Calu3 (cell line): ENCODE results near the gene PRKAA2. TPM values are rescaled to one million over a fixed set of nuclear protein-coding genes. Genes with fewer than 3 reads are reported as not detected.
A peak's percentile ranks its signal among the peaks of the same experiment; 100 is the strongest.

ENCODE experiments used
- BruUV-seq: library from RNA; stranded (reverse); fragments of 400-500 nt; replicated peaks from 2 replicates; lab custom pipeline; 2021; lab: Mats Ljungman, UMichigan
- CTCF ChIA-PET: fragments of 300-600 bp; sonication (Branson Sonifier 250); formaldehyde crosslinking; loops from one replicate; lab custom pipeline; 2022; ENCODE audit warnings: antibody characterized with exemption; lab: Charles Lee
- DNase-seq: peaks from one replicate; pipeline ENCODE4 v3.0.0; 2022
- H3K27ac Mint-ChIP-seq: one replicate; pipeline ENCODE4 v1.8.0; 2022; ENCODE audit warnings: mixed read lengths; ENCODE audit not compliant: unreplicated experiment
- H3K27me3 Mint-ChIP-seq: one replicate; pipeline ENCODE4 v1.8.0; 2022; ENCODE audit warnings: mixed read lengths; ENCODE audit not compliant: unreplicated experiment
- H3K36me3 Mint-ChIP-seq: one replicate; pipeline ENCODE4 v1.8.0; 2022; ENCODE audit warnings: mild to moderate bottlenecking, moderate library complexity, mixed read lengths; ENCODE audit not compliant: insufficient read depth, unreplicated experiment
- H3K4me1 Mint-ChIP-seq: one replicate; pipeline ENCODE4 v1.8.0; 2022; ENCODE audit warnings: mild to moderate bottlenecking, low read depth, mixed read lengths; ENCODE audit not compliant: unreplicated experiment
- H3K4me3 Mint-ChIP-seq: one replicate; pipeline ENCODE4 v1.8.0; 2022; ENCODE audit warnings: mild to moderate bottlenecking, low read depth, moderate library complexity, mixed read lengths; ENCODE audit not compliant: unreplicated experiment
- H3K9me3 Mint-ChIP-seq: one replicate; pipeline ENCODE4 v1.8.0; 2022; ENCODE audit warnings: low read depth, mixed read lengths; ENCODE audit not compliant: unreplicated experiment
- intact Hi-C: fragments of 100-400 bp; cut with micrococcal nuclease; formaldehyde crosslinking; loops from one replicate; pipeline ENCODE4 v1.10.0; 2022; ENCODE audit not compliant: unreplicated experiment
- total RNA-seq: library from RNA; stranded (reverse); gene quantifications from 2 replicates; pipeline ENCODE4 v1.2.3, GENCODE V29; 2022
- TF ChIP-seq, protein P1 (sequence below): fragments of 200-600 bp; IDR thresholded peaks from one replicate; pipeline ENCODE4 v1.8.0; 2022; ENCODE audit warnings: antibody characterized with exemption; ENCODE audit not compliant: unreplicated experiment

The PRKAA2 gene
- total RNA-seq, 1 experiment from 2014 or later = 9.7 TPM

DNA sequence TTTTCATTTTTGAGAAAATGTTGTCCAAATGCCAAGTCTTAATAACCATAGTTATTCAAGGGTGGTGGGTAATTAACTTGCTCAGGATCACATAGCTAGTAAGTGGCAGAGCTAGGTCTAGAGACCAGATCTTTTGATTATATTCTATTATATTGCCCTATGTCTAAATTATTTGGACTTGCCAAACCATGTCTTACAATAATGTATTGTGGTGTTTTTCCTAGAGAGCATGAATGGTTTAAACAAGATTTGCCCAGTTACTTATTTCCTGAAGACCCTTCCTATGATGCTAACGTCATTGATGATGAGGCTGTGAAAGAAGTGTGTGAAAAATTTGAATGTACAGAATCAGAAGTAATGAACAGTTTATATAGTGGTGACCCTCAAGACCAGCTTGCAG lies 58.6 kb downstream of the PRKAA2 start:
- H3K36me3 Mint-ChIP-seq = no peaks in the 10 kb centered on the region
- H3K27ac Mint-ChIP-seq = no peak overlapping the region
- CTCF ChIA-PET = no interaction called here
- TF ChIP-seq, protein P1, sequence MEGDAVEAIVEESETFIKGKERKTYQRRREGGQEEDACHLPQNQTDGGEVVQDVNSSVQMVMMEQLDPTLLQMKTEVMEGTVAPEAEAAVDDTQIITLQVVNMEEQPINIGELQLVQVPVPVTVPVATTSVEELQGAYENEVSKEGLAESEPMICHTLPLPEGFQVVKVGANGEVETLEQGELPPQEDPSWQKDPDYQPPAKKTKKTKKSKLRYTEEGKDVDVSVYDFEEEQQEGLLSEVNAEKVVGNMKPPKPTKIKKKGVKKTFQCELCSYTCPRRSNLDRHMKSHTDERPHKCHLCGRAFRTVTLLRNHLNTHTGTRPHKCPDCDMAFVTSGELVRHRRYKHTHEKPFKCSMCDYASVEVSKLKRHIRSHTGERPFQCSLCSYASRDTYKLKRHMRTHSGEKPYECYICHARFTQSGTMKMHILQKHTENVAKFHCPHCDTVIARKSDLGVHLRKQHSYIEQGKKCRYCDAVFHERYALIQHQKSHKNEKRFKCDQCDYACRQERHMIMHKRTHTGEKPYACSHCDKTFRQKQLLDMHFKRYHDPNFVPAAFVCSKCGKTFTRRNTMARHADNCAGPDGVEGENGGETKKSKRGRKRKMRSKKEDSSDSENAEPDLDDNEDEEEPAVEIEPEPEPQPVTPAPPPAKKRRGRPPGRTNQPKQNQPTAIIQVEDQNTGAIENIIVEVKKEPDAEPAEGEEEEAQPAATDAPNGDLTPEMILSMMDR = no peak
- no peak for DNase-seq
- H3K4me3 Mint-ChIP-seq = no peak overlapping the region
- BruUV-seq = no TSS peak
- H3K9me3 Mint-ChIP-seq = peaks cover 3% of the 10 kb centered on the region
- no peaks in the 10 kb centered on the region for H3K27me3 Mint-ChIP-seq
- no peaks in the 10 kb centered on the region for H3K4me1 Mint-ChIP-seq
- intact Hi-C loops = loop anchor here (10.0 kb wide), 2 partner anchors 289 to 839 kb away; no protein-coding TSS in a partner anchor

GRCh38 chr1:56707379-56707778 lies 62.3 kb downstream of the PRKAA2 start:
- intact Hi-C loops = loop anchor here (5.0 to 10.0 kb wide), 3 partner anchors 120 to 843 kb away; no protein-coding TSS in a partner anchor
- no peaks in the 10 kb centered on the region for H3K27me3 Mint-ChIP-seq
- DNase-seq = no peak
- H3K9me3 Mint-ChIP-seq = no peaks in the 10 kb centered on the region
- TF ChIP-seq, protein P1 = no peak
- CTCF ChIA-PET = no interaction called here
- H3K4me3 Mint-ChIP-seq = no peak overlapping the region
- no peaks in the 10 kb centered on the region for H3K36me3 Mint-ChIP-seq
- no peaks in the 10 kb centered on the region for H3K4me1 Mint-ChIP-seq
- H3K27ac Mint-ChIP-seq = no peak overlapping the region
- BruUV-seq = no TSS peak

DNA sequence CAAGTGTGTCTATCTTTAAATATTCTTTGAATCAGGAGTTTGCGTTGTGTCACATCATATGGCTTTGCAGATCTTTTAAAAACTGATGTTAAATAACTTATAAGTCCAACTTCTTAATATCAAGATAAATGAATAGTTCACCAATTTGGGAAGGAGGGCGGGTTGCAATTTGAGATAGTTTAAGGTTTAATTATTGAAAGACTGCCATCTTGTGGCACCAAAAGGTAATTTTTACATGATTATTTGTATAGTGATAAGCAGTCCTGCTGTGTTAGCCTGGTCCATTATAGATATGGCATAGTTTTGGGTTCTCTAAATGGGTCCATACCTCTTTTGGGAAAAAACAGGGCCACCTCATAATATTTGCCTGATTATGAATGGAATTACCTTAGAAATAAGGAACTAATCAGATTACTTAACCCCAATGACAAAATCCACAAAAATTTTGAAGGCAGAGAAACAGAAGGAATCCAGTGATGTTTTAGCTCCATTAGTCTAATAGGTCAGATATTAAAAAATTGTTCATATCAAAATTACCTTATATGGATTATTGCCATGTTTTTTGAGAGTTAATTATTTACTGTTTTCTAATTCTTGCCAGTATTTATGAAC lies 64.3 kb downstream of the PRKAA2 start:
- Mint-ChIP-seq H3K4me3 (no peak overlapping the region), H3K36me3 (no peaks in the 10 kb centered on the region), H3K27me3 (no peaks in the 10 kb centered on the region), H3K27ac (no peak overlapping the region), H3K4me1 (no peaks in the 10 kb centered on the region), H3K9me3 (no peaks in the 10 kb centered on the region)
- no TSS peak for BruUV-seq
- CTCF ChIA-PET = interaction anchor here (1.0 kb wide), 1 partner anchor 94 kb away, joined by 3 read pairs; no protein-coding TSS in a partner anchor
- DNase-seq = peak; percentile 22
- intact Hi-C loops = loop anchor here (1.0 to 10.0 kb wide), 5 partner anchors 63 to 1231 kb away; no protein-coding TSS in a partner anchor
- TF ChIP-seq, protein P1 = peak; percentile 47

GRCh38 chr1:56709995-56710394 lies 64.9 kb downstream of the PRKAA2 start:
- intact Hi-C loops = loop anchor here (1.0 to 10.0 kb wide), 7 partner anchors 63 to 1423 kb away; no protein-coding TSS in a partner anchor
- no peaks in the 10 kb centered on the region for H3K27me3 Mint-ChIP-seq
- DNase-seq = no peak
- H3K4me3 Mint-ChIP-seq = no peak overlapping the region
- TF ChIP-seq, protein P1 = no peak
- no peaks in the 10 kb centered on the region for H3K4me1 Mint-ChIP-seq
- CTCF ChIA-PET = interaction anchor here (1.0 kb wide), 1 partner anchor 93 kb away, joined by 3 read pairs; no protein-coding TSS in a partner anchor
- H3K27ac Mint-ChIP-seq = no peak overlapping the region
- no peaks in the 10 kb centered on the region for H3K9me3 Mint-ChIP-seq
- H3K36me3 Mint-ChIP-seq = no peaks in the 10 kb centered on the region
- BruUV-seq = no TSS peak
